Parathyroid adenoma (tissue), 2 donors: ENCODE results near the gene IFNA8.
"Not testable (repeated sequence)": the region's sequence is repeated elsewhere in the genome, so short reads cannot be mapped to it uniquely, and the experiment has no call there.

Source experiments
- H2AFZ ChIP-seq: fragments of 300-600 bp; sonication (generic); one replicate; pipeline ENCODE4 v1.7.0; 2017; ENCODE audit warnings: antibody characterized with exemption, mild to moderate bottlenecking
- H3K27ac ChIP-seq: fragments of 300-600 bp; sonication (generic); one replicate; pipeline ENCODE4 v1.7.0; 2017
- H3K27me3 ChIP-seq: fragments of 300-600 bp; sonication (generic); one replicate; pipeline ENCODE4 v1.7.0; 2017; ENCODE audit warnings: low read length; ENCODE audit not compliant: control insufficient read depth, insufficient read depth
- H3K36me3 ChIP-seq: fragments of 300-600 bp; sonication (generic); one replicate; pipeline ENCODE4 v1.7.0; 2017; ENCODE audit warnings: low read length; ENCODE audit not compliant: control insufficient read depth, insufficient read depth
- H3K4me1 ChIP-seq: fragments of 300-600 bp; sonication (generic); one replicate; pipeline ENCODE4 v1.7.0; 2017; ENCODE audit warnings: control low read depth
- H3K4me2 ChIP-seq: fragments of 300-600 bp; sonication (generic); one replicate; pipeline ENCODE4 v1.7.0; 2017; ENCODE audit warnings: low read length
- H3K4me3 ChIP-seq: fragments of 300-600 bp; sonication (generic); one replicate; pipeline ENCODE4 v1.7.0; 2017; ENCODE audit warnings: low read depth, low read length
- H3K79me2 ChIP-seq: fragments of 300-600 bp; sonication (generic); one replicate; pipeline ENCODE4 v1.7.0; 2017; ENCODE audit warnings: control low read depth
- H3K9ac ChIP-seq: fragments of 300-600 bp; sonication (generic); one replicate; pipeline ENCODE4 v1.7.0; 2017; ENCODE audit warnings: mild to moderate bottlenecking
- H3K9me3 ChIP-seq: fragments of 300-600 bp; sonication (generic); one replicate; pipeline ENCODE4 v1.7.0; 2017; ENCODE audit warnings: low read length; ENCODE audit not compliant: control insufficient read depth
- CTCF ChIP-seq: fragments of 300-600 bp; sonication (generic); IDR thresholded peaks from one replicate; pipeline ENCODE4 v1.7.0; 2017; ENCODE audit warnings: antibody characterized with exemption, mild to moderate bottlenecking
- donor health status: primary hyperparathyroidism.

The IFNA8 gene

GRCh38 chr9:21408817-21409216 lies at the start of gene IFNA8:
TSS of gene IFNA8 (plus strand) at chr9:21409117. CDS start at chr9:21409177, 60 bp downstream.
- Histone ChIP-seq H3K4me3 (no peak within 1 kb of the TSS), H3K79me2 (no peaks in the 10 kb centered on the region)
- no peak for TF ChIP-seq CTCF

GRCh38 chr9:21362287-21362686 lies 46.6 kb upstream of the IFNA8 start:
- no peak overlapping the region for H3K4me2 ChIP-seq
- no peaks in the 10 kb centered on the region for H3K9me3 ChIP-seq
- H3K79me2 ChIP-seq = no peaks in the 10 kb centered on the region
- H3K36me3 ChIP-seq = no peaks in the 10 kb centered on the region
- no peak overlapping the region for H3K9ac ChIP-seq
- H3K27me3 ChIP-seq = no peaks in the 10 kb centered on the region
- H2AFZ ChIP-seq = no peak overlapping the region
- H3K4me3 ChIP-seq = no peak overlapping the region
- no peaks in the 10 kb centered on the region for H3K4me1 ChIP-seq
- H3K27ac ChIP-seq = no peak overlapping the region
- TF ChIP-seq CTCF = no peak

More at GRCh38 chr9:21408817-21409216, at the start of gene IFNA8:
- H3K9ac ChIP-seq = no peak within 1 kb of the TSS
- H3K36me3 ChIP-seq = no peaks in the 10 kb centered on the region
- no peak within 1 kb of the TSS for H3K27ac ChIP-seq
- H3K27me3 ChIP-seq = no peaks in the 10 kb centered on the region
- H2AFZ ChIP-seq = no peak within 1 kb of the TSS
- H3K9me3 ChIP-seq = no peaks in the 10 kb centered on the region
- H3K4me2 ChIP-seq = no peak within 1 kb of the TSS
- H3K4me1 ChIP-seq = no peaks in the 10 kb centered on the region

- not testable (repeated sequence) for H3K27me3 ChIP-seq, H3K4me2 ChIP-seq, H3K27ac ChIP-seq, H2AFZ ChIP-seq, H3K79me2 ChIP-seq, H3K4me1 ChIP-seq, H3K9ac ChIP-seq, H3K36me3 ChIP-seq, H3K4me3 ChIP-seq, H3K9me3 ChIP-seq
Measured at GRCh38 chr9:21367169-21367568, 41.7 kb upstream of the IFNA8 start.

GRCh38 chr9:21367957-21368356 lies 41.0 kb upstream of the IFNA8 start, which contains the start of gene IFNA13:
TSS of gene IFNA13 (minus strand) at chr9:21368057. CDS start at chr9:21368010, 47 bp downstream.
- Histone ChIP-seq H3K27me3 (no peaks in the 10 kb centered on the region), H3K36me3 (no peaks in the 10 kb centered on the region), H3K27ac (no peak within 1 kb of the TSS), H3K9me3 (no peaks in the 10 kb centered on the region), H3K9ac (no peak within 1 kb of the TSS), H2AFZ (no peak within 1 kb of the TSS), H3K4me1 (no peaks in the 10 kb centered on the region), H3K4me2 (no peak within 1 kb of the TSS), H3K79me2 (no peaks in the 10 kb centered on the region), H3K4me3 (no peak within 1 kb of the TSS)
- no peak for TF ChIP-seq CTCF

GRCh38 chr9:21371467-21371866 lies 37.5 kb upstream of the IFNA8 start:
- H3K4me1 ChIP-seq, H3K36me3 ChIP-seq, H3K27me3 ChIP-seq, H3K4me3 ChIP-seq, H3K4me2 ChIP-seq, H3K27ac ChIP-seq, H3K79me2 ChIP-seq, H2AFZ ChIP-seq, H3K9me3 ChIP-seq, H3K9ac ChIP-seq: not testable (repeated sequence)
